SK-N-MC (cell line): ENCODE measurements around the gene RDH11.

ENCODE experiments used
- EZH2 ChIP-seq: fragments of 200-600 bp; sonication (generic); IDR thresholded peaks from one replicate; pipeline ENCODE4 v1.6.1; 2017; ENCODE audit warnings: antibody characterized with exemption
- FOXP2 ChIP-seq: optimal IDR thresholded peaks from 2 replicates; pipeline ENCODE3; 2011; ENCODE audit warnings: mild to moderate bottlenecking, moderate library complexity; ENCODE audit not compliant: insufficient read depth; ENCODE audit errors: extremely low read length, control extremely low read depth
- POLR2AphosphoS5 ChIP-seq: IDR thresholded peaks from 2 replicates; pipeline ENCODE4 v1.6.1; 2012; ENCODE audit warnings: mild to moderate bottlenecking, low read depth, low read length, borderline replicate concordance

DNA sequence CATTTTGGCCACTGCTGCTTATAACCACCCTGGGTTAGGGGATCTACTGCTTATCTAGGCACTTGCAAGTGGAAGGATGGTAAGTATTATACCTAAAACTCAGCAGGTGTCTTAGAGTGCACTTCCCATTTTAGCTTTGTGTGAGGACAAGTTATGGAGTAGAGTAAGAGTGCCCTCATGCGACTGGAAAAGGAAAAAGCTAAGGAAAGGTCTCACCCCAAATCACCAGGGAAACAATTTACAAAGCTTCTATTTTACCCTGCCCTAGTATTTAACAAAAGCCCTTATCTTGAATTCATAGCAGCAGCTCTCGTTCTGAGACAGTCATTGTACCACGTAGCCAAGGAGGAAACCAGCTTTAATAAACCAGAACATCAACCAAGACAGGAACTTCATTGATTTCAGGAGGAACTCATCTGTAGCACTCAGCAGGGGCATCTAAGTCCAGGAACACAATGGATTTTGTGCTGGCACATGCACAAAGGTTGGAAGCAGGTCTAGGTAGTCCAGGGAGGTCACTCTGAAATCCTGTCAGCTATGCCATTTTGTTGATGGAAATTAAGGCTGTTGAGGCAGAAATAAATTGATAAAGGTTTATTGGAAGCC lies 9.0 kb upstream of the RDH11 start:
- TF ChIP-seq POLR2AphosphoS5 (no peak), EZH2 (no peak), FOXP2 (no peak)
